Epithelial cell of alveolus of lung (primary cell): ENCODE data around the gene BCAT1. TPM values are rescaled to one million over a fixed set of nuclear protein-coding genes. Genes with fewer than 3 reads are reported as not detected.

ENCODE experiments used
- total RNA-seq: library from RNA; depleted of rRNA; stranded (reverse); fragments of >200 nt; gene quantifications from 2 replicates; pipeline ENCODE4 v1.2.1, GENCODE V29; 2015

BCAT1 gene
- 69.1 and 135 TPM in 2 replicates for total RNA-seq

GRCh38 chr12:24948757-24949722 is at the start of gene BCAT1:
BCAT1 (minus strand) TSS chr12:24949101; CDS start chr12:24948932, 169 bp downstream.

Other genes with a start within 250 kb of the BCAT1 start
- gene DNAI7, start 246.1 kb upstream of the BCAT1 start, total RNA-seq, result 0.24 TPM in 1 of 2 replicates, not detected in the other
- 13.4 and 26.3 TPM in 2 replicates for gene ETFRF1, start 246.1 kb upstream of the BCAT1 start, total RNA-seq